GM18870 (cell line): ENCODE measurements around the gene NDUFAB1.
"Not testable (repeated sequence)": the region's sequence is repeated elsewhere in the genome, so short reads cannot be mapped to it uniquely, and the experiment has no call there.

Source experiments
- ATAC-seq: cut with Tn5 transposase; IDR thresholded peaks from one replicate; pipeline ENCODE4 v1.9.1; 2021; ENCODE audit warnings: moderate library complexity; ENCODE audit not compliant: unreplicated experiment

NDUFAB1 gene

GRCh38 chr16:23595951-23596720, at the start of gene NDUFAB1:
NDUFAB1 (minus strand) TSS chr16:23596316; CDS start chr16:23596290, 26 bp downstream.
- peak; percentile 59 for ATAC-seq

GRCh38 chr16:23642246-23642774, 46.2 kb upstream of the NDUFAB1 start:
- ATAC-seq, result no peak

GRCh38 chr16:23640931-23641765, 45.0 kb upstream of the NDUFAB1 start, which contains the start of the genes DCTN5 and PALB2:
DCTN5 (plus strand) TSS chr16:23641466; CDS start chr16:23641543, 77 bp downstream.
PALB2 (minus strand) TSS chr16:23641310; CDS start chr16:23641157, 153 bp downstream.
- peak; percentile 91 for ATAC-seq

GRCh38 chr16:23640615-23640930, 44.5 kb upstream of the NDUFAB1 start:
- ATAC-seq, result no peak

GRCh38 chr16:23635958-23636357, 39.8 kb upstream of the NDUFAB1 start:
- no peak for ATAC-seq

GRCh38 chr16:23634461-23635036, 38.4 kb upstream of the NDUFAB1 start:
- ATAC-seq, result no peak

- not testable (repeated sequence) for ATAC-seq
Measured at GRCh38 chr16:23631874-23632273, 35.8 kb upstream of the NDUFAB1 start.

- ATAC-seq, result no peak
Measured at GRCh38 chr16:23629516-23629915, 33.4 kb upstream of the NDUFAB1 start.

- no peak for ATAC-seq
Measured at GRCh38 chr16:23624092-23624491, 28.0 kb upstream of the NDUFAB1 start.

GRCh38 chr16:23615805-23616204, 19.7 kb upstream of the NDUFAB1 start:
- ATAC-seq, result no peak

- no peak for ATAC-seq
Measured at GRCh38 chr16:23611936-23612335, 15.8 kb upstream of the NDUFAB1 start.

GRCh38 chr16:23610905-23611304, 14.8 kb upstream of the NDUFAB1 start:
- ATAC-seq, result not testable (repeated sequence)

- ATAC-seq, result no peak
Measured at GRCh38 chr16:23609929-23610328, 13.8 kb upstream of the NDUFAB1 start.

GRCh38 chr16:23608194-23608593, 12.1 kb upstream of the NDUFAB1 start:
- no peak for ATAC-seq

GRCh38 chr16:23607726-23608125, 11.6 kb upstream of the NDUFAB1 start:
- no peak for ATAC-seq

- no peak for ATAC-seq
Measured at GRCh38 chr16:23597003-23597756, 1.1 kb upstream of the NDUFAB1 start.

- ATAC-seq, result no peak
Measured at GRCh38 chr16:23595246-23595950, 718 bp downstream of the NDUFAB1 start.

GRCh38 chr16:23594186-23594585, 1.9 kb downstream of the NDUFAB1 start:
- no peak for ATAC-seq

- no peak for ATAC-seq
Measured at GRCh38 chr16:23590181-23590580, 5.9 kb downstream of the NDUFAB1 start.

GRCh38 chr16:23587726-23588125, 8.4 kb downstream of the NDUFAB1 start:
- ATAC-seq, result no peak
